ENCODE results near the gene ALDH1A1. TPM values are rescaled to one million over a fixed set of nuclear protein-coding genes. Genes with fewer than 3 reads are reported as not detected.

Gene ALDH1A1
- total RNA-seq, 1 experiment from 2014 or later: not detected

GRCh38 chr9:72979405-72980100, 26.7 kb upstream of the ALDH1A1 start:
- DNase-seq (ENCODE audit: low spot score): no peak

DNA sequence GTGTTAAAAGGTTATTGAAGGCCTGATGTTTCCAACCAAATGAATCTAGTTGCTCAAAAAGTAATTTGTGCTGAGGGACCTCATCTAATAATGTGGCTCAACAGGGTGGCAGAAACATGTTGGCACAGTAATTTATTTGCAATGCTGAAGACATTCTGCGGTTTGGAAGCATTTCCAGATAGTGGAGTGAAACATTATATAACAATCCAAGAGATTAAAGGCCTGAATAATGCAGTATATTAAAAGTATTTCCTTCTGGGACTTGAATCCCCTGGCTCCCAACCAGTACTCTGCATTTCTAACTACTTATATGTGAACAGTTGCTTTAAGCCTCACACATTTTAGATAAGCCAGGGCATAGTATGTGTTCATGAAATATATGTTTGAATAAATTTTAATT, 25.9 kb upstream of the ALDH1A1 start:
- peak; percentile 64 for DNase-seq (ENCODE audit: low spot score)

- DNase-seq (ENCODE audit: low spot score): peak; percentile 49
These were observed 24.8 kb upstream of the ALDH1A1 start for GRCh38 chr9:72977670-72978069.

DNA sequence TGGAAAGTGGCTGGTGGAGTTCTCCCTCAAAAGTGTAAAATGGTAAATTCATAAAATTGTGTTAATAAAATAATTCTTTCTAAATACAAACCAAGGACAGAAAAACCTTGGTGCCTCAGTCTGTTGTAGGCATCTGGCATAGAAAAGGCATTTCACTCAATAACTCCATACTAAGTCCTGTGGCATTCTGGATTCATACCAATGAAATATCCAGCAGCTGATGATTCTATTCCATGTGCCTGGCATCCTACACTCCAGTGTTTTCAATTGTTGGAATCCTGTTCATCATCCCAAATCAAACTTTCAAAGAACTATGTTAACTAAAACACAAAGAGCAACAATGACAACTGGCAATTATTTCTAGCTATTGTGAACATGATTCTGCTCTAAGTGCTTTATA, 21.6 kb upstream of the ALDH1A1 start:
- DNase-seq (ENCODE audit: low spot score): no peak

GRCh38 chr9:72972636-72973035, 19.8 kb upstream of the ALDH1A1 start:
- DNase-seq (ENCODE audit: low spot score): no peak

DNA sequence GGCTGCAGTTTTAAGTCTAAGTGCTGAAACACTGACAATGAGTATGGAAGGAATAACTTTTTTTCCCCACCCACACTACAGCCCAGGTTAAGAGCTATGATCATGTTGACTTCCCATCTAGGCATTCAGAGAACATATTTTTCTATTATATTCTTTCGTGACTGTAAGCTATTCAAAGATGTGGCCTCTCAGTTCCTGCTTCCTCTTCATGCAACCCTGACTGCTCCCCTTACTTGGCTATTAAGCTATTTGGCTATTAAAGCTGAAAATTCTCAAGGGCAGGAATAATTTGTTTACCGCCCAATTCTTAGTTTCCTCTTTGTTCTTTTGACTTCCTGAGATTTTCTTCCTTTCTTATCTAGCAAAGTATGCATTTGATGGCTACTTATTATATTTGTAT, 18.6 kb upstream of the ALDH1A1 start:
- DNase-seq (ENCODE audit: low spot score): no peak

DNA sequence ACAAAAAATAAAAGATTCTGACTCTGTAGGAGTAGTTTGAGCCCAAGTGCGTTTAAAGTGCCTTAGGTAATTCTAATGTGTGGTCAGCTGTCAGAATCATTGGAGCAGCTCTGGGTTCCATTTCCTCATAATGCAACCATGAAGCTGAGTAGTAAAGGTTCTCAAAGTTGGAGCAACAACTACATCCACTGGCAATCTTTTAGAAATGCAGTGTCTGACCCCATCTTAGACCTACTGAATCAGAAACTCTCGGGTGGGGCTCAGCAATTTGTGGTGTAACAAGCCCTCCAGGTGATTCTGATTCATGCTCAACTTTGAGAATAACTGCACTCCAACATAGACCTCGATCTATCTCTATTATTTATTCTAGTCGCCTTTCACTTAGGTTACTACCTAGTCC, 7.6 kb upstream of the ALDH1A1 start:
- no peak for DNase-seq (ENCODE audit: low spot score)

GRCh38 chr9:72958485-72959281, 5.8 kb upstream of the ALDH1A1 start:
- DNase-seq (ENCODE audit: low spot score): no peak

GRCh38 chr9:72955571-72955970, 2.7 kb upstream of the ALDH1A1 start:
- no peak for DNase-seq (ENCODE audit: low spot score)

DNA sequence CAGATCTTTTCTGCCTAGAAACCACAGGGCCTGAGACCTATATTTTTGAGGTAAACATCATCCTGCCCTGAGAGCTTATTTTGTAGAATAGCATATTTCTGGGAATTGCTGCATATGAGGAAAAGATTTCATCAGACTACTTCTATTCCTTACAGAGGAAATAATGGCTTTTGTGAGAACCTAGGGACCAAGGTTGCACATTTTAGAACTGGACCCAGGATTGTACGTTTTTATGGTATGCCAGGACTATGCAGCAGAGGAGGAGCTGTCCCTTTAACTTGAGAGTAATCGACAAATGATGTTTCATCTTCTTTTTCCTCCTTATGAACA, 2.2 kb upstream of the ALDH1A1 start:
- no peak for DNase-seq (ENCODE audit: low spot score)

- no peak for DNase-seq (ENCODE audit: low spot score)
These were observed 1.7 kb upstream of the ALDH1A1 start for GRCh38 chr9:72954431-72955125.

DNA sequence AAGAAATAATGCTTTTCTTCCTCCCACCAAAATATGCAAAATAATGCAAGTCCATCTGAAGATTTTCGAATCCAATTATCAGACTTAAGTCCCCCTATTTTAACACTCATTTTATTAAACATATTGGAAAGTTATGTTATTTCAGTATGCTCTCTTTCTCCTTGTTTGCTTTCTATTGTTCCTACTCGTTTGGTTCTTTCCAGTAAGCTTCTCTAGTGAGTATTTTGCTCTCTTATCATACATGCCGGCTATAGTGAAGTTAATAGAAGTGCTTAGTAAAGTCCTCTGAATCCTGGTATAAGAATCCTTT, 517 bp downstream of the ALDH1A1 start:
- no peak for DNase-seq (ENCODE audit: low spot score)

GRCh38 chr9:72951520-72952380, 1.1 kb downstream of the ALDH1A1 start:
- DNase-seq (ENCODE audit: low spot score): no peak

DNA sequence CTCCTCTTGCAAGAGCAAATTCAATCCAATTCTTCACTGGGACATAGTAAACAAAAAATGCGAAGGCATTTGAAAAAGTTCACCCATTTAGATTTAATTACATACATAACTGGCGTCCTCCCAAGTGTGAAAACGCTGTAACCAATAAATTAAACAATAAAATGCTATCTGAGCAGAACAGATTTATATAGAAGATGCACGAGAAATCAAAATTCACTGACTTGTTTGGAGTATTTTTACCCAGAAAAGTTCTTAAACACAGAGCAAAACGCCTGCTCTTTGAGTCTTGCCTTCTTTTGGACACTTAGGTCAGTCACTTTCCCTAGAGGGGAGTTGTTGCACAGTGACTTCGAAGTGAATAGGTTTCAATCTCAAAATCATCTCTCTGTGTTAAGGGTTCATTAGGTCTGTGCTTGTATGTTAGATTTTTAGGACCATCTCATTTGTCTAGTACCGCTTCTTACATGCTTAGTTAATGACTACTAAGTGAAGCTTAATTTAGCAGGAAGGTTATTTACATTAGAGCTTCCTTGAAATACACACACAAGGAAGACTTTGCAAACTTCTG, 1.9 kb downstream of the ALDH1A1 start:
- no peak for DNase-seq (ENCODE audit: low spot score)

DNA sequence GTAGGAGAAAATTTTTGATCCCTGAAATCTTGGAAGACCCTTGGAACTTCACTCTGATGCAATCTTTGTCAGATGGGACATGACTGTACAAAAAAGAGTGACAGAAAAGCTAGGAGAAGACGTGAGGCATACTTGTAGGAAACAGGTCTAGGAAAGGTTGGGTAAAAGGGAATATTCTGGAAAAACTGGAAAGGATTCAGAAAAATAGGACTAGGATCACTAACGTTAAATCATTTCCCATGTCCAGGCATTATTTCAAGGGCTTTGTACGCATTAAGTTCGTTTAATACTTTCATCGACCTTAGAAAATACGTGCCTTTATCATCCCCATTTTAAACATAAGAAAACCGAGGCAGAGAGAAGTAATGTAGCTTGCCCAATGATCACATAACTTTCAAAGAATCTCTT, 2.9 kb downstream of the ALDH1A1 start:
- no peak for DNase-seq (ENCODE audit: low spot score)

- DNase-seq (ENCODE audit: low spot score): no peak
These were observed 3.6 kb downstream of the ALDH1A1 start for GRCh38 chr9:72949244-72949582.

- DNase-seq (ENCODE audit: low spot score): no peak
These were observed 4.1 kb downstream of the ALDH1A1 start for GRCh38 chr9:72948575-72949243.

DNA sequence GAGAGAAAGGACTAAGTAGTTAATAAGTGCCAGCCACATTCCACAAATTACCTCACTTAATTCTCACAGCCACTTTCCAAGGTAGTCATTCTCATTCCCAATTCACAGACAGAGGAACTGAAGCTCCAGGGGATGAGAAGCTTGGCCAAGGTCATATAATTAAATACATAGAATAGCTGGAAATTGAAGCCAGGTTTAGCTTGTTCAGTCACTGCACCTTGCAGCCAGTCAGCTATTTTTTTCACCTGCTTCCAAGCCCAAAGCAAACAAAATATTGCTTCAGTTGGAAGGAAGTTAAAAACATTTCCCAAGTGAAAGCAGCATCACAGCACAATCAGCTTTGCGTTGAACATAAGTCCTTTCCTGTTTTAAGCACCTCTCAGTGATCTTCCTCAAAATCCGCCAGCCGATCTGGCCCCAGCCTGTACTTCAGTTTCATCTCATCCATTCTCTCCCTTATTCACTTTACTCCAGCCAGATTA, 4.8 kb downstream of the ALDH1A1 start:
- DNase-seq (ENCODE audit: low spot score): no peak

- no peak for DNase-seq (ENCODE audit: low spot score)
These were observed 6.0 kb downstream of the ALDH1A1 start for GRCh38 chr9:72946821-72947220.

DNA sequence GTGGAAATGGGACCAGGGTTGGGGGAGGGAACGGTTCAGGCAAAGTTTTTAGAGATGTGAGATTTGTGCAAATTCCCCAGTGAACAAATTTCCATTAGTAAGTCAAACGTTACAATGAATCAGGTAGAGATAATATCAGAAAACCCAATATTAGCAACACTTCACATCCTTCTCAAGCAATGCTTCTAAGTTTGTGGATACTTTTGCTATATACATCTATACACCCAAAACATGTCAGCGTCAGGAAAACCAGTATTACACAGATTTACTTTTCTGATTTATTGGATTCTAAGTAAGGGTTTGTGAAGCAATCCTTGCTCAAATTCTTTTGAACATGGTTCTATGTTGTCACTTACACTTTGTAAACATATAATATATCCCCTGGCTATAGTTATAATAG, 6.5 kb downstream of the ALDH1A1 start:
- DNase-seq (ENCODE audit: low spot score): no peak

- DNase-seq (ENCODE audit: low spot score): no peak
These were observed 7.5 kb downstream of the ALDH1A1 start for GRCh38 chr9:72945391-72945790.

Measured in A172 (cell line).